A673 (cell line): ENCODE results near the gene MORF4L2.

Source experiments
- CTCF ChIP-seq: fragments of 300-800, 200-600 bp; sonication (generic); conservative IDR thresholded peaks from 2 replicates; pipeline ENCODE4 v1.5.1; 2017; ENCODE audit warnings: low read depth, mild to moderate bottlenecking, antibody characterized with exemption, low read length, moderate library complexity, mixed read lengths
- EZH2 ChIP-seq: fragments of 200-600 bp; sonication (generic); IDR thresholded peaks from 2 replicates; pipeline ENCODE4 v1.6.1; 2017; ENCODE audit warnings: borderline replicate concordance, low read depth, mild to moderate bottlenecking, mixed read lengths, antibody characterized with exemption, low read length; ENCODE audit not compliant: poor library complexity, severe bottlenecking

GRCh38 chrX:103688946-103689345 lies 2.4 kb upstream of the MORF4L2 start:
- peak; percentile 73 for TF ChIP-seq CTCF
- no peak for TF ChIP-seq EZH2
